D721Med (cell line): Measurements from ENCODE around the gene CNTN4.

Experiments
- DNase-seq: peaks from one replicate; pipeline ENCODE4 v3.0.0; 2011; ENCODE audit warnings: low spot score; ENCODE audit not compliant: insufficient read length
- FAIRE-seq: peaks from 2 replicates; lab custom pipeline; 2011; peaks lifted over from hg19 to GRCh38; lab: Jason Lieb, UNC
- TF ChIP-seq, protein P1 (sequence below): IDR thresholded peaks from 2 replicates; pipeline ENCODE4 v1.5.1; 2012; ENCODE audit warnings: mild to moderate bottlenecking, control low read depth; ENCODE audit not compliant: insufficient read depth; ENCODE audit errors: missing control alignments

The CNTN4 gene

DNA sequence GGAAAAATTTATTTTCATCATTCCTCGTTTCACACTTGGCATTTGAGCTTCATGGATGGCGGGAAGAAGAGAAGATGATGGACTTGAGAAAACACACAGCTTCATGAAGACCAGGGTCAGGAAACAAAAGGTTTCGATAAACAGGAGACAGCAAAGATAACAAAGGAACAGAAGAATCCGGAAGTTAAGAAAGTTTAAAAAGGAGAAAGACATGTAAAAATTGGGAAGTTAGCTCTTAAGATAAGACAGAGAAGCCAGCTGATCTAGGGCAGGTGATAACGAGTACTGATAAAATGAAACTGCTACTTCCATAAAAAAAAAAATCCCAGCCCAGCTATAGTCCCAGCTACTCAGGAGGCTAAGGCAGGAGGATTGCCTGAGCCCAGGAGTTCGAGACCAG, 987.6 kb downstream of the CNTN4 start:
- TF ChIP-seq, protein P1, sequence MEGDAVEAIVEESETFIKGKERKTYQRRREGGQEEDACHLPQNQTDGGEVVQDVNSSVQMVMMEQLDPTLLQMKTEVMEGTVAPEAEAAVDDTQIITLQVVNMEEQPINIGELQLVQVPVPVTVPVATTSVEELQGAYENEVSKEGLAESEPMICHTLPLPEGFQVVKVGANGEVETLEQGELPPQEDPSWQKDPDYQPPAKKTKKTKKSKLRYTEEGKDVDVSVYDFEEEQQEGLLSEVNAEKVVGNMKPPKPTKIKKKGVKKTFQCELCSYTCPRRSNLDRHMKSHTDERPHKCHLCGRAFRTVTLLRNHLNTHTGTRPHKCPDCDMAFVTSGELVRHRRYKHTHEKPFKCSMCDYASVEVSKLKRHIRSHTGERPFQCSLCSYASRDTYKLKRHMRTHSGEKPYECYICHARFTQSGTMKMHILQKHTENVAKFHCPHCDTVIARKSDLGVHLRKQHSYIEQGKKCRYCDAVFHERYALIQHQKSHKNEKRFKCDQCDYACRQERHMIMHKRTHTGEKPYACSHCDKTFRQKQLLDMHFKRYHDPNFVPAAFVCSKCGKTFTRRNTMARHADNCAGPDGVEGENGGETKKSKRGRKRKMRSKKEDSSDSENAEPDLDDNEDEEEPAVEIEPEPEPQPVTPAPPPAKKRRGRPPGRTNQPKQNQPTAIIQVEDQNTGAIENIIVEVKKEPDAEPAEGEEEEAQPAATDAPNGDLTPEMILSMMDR, result no peak
- DNase-seq (no peak), FAIRE-seq (no peak)

DNA sequence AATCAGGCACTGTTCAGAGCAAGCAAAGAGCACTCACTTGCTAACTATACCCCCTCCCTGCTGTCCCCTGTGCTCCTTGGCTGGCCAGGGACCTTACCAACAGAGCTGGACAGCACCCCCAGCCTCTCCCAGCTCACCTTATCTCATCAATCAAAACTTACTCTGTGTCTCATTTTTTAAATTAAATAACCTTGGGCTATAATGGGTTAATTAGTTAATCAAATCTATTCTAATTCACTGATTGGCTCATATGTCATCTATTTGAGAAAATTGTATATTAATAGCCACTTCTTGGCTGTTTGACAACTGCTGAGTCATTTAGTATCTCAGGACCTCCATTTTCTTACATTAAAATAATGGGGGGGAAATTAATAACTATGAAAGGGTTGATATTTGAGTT, 988.6 kb downstream of the CNTN4 start:
- FAIRE-seq, result no peak
- no peak for DNase-seq
- TF ChIP-seq, protein P1, result no peak

DNA sequence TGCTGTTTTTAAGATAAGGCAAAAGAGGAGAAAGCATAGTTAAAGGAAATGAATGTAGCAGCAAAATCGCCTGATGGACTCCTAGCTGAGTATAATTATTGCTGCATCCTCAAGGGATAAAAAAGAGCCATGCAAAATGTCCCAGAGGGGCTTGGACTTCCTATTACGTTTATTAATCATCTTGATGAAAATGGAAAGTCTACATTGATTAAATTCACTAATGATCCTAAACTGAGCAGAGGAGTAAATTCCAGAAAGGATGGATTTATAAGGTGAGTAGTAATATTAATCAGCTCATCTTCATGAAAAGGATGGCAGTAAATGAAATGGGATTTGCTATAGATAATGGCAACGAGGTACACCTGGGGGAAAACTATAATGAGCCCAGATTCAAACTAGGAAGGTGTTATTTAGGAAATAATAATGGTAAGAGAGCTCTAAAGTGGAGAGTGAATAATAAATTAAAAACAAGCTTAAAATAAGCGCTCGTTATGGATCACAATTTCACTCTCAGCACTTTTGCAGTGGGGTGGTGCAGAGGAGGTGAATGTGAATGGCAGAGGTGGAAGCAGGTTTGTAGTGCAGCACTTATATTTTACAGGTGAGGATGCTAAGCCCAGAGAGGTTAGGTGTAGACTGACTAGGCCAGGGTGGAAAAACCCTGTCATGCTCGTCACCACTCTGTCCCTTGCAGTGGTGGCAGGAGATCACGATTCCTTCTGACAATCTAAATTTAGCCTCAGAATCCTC, 989.2 kb downstream of the CNTN4 start:
- DNase-seq (no peak), FAIRE-seq (no peak)

DNA sequence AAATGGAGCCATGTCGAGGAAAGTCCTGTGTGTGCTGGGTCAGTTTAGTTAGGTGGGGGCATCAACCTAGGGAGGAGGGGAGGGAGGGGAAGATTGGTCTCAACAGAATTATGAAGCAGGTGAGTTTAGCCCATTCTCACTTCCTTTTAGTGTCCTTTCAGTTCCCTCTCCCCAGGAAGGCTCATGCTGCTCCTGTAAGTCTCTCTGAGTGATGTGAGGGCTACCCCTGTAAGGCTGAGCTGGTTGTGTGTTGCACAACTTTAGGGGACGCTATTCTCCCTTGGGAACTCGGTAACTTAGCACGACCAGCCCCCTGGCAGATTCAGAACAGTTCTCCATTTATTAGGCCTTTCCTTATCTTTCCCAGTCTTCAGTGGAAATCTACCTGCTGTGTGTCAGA, 990.4 kb downstream of the CNTN4 start:
- FAIRE-seq (no peak), DNase-seq (no peak)
- TF ChIP-seq, protein P1, result no peak

More for the DNA sequence above, 989.2 kb downstream of the CNTN4 start:
- TF ChIP-seq, protein P1, result no peak

DNA sequence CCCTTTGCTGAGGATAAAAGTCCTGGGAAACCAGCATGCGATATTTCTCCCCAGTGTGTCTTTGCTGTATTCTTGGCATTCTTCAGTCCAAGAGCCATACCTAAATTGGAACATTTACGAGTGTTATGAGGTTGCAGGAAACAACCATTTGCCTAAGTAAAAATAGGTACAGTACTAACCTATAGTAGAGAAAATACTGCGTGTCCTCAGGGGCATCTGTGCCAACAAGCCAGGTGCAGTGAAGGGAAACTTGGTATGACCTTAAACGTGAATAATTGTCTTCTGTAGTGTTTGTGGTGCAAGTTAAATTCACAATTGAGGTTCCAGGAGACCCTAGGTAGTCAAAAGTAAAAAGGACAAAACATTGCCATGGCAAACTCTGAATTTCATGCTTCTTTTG, 999.3 kb downstream of the CNTN4 start:
- no peak for DNase-seq
- TF ChIP-seq, protein P1, result no peak
- no peak for FAIRE-seq

DNA sequence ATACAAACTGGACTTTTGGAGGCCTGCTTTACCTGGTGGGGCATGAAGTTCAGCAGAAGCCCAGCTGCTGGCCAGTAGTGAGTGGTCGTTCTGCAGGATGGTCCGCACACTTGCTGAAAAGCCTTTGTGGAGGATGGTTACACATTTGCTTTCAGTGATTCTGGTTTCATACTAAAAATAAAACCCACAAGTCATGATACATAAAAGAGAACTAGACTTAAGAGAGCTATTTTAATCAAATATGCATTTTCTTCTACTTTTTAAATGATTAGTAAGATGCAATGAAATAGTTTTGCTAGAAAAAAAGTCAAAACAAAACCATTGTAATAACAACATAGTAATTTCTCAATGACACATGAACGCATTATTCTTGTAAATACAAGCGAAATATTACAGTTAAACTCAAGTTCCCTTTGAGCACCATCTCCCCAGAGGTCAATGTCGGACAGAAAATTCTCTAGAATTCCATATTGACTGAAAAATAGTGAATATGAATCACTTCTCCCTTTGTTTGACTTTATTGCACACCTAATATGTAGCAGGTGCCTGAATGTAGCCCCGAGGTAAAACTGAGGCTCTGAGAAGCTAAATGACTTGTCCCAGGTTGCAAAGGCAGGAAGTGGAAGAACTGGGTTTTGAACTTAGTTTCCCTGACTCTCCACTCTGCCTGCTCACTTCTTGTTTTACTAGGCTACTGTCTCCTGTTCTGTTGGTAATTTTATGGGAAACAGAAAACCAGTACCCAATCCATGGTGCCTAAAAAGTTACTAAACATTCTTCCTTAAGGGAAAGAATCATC, 1003.2 kb downstream of the CNTN4 start:
- no peak for DNase-seq
- TF ChIP-seq, protein P1, result no peak
- no peak for FAIRE-seq
